ENCODE results near the gene ZDHHC8. TPM values are rescaled to one million over a fixed set of nuclear protein-coding genes. Genes with fewer than 3 reads are reported as not detected.

ZDHHC8 gene
- polyA plus RNA-seq, 1 donor (not counting 4 experiments of a cell fraction or from before 2014, with no cell fraction given), result 16.0 TPM

- H3K27ac ChIP-seq (ENCODE audit: control insufficient read depth, insufficient read depth, low read length), result no peak overlapping the region
- FAIRE-seq (no peak), DNase-seq (ENCODE audit: low read depth, low spot score) (no peak)
- no peak overlapping the region for H3K9ac ChIP-seq (ENCODE audit: control insufficient read depth, extremely low read depth, insufficient read depth, low read length)
- no peak overlapping the region for H3K4me3 ChIP-seq (ENCODE audit: control insufficient read depth in 2 of 3, extremely low read depth in 1 of 3, insufficient read depth in 2 of 3, low read depth in 1 of 3, low read length in 3 of 3)
- no peak overlapping the region for H2AFZ ChIP-seq (ENCODE audit: control insufficient read depth, low read length)
- H3K79me2 ChIP-seq (ENCODE audit: control insufficient read depth, insufficient read depth, low read length), result peaks cover 29% of the 10 kb centered on the region
- TF ChIP-seq CTCF (optimal IDR thresholded peaks at IDR 0.05 in 1 of 3, IDR thresholded peaks at IDR 0.05 in 1 of 3, conservative IDR thresholded peaks at IDR 0.05 in 1 of 3; ENCODE audit: extremely low read depth in 1 of 3, insufficient read depth in 2 of 3, low read length in 3 of 3), result no peak
- TF ChIP-seq EZH2 (IDR thresholded peaks at IDR 0.05; ENCODE audit: low read length), result no peak
- H3K9me3 ChIP-seq (ENCODE audit: control insufficient read depth, low read depth, low read length), result no peaks in the 10 kb centered on the region
- dilution Hi-C loops (cut with MboI; ENCODE audit: extremely low pct_ligation_motif_present, low sequenced_read_pairs), result no loop called here
- peaks cover 9 to 28% of the 10 kb centered on the region in 2 experiments for H3K36me3 ChIP-seq (ENCODE audit: control insufficient read depth in 2 of 2, extremely low read depth in 1 of 2, insufficient read depth in 2 of 2, low read length in 2 of 2)
- H3K27me3 ChIP-seq (ENCODE audit: control insufficient read depth, extremely low read depth, insufficient read depth, low read length), result no peaks in the 10 kb centered on the region
- peaks cover 3% of the 10 kb centered on the region for H3K4me1 ChIP-seq (ENCODE audit: control insufficient read depth, extremely low read depth, insufficient read depth, low read length)
- no peak overlapping the region for H3K4me2 ChIP-seq (ENCODE audit: control insufficient read depth, extremely low read depth, insufficient read depth, low read depth, low read length)
- peaks cover 17% of the 10 kb centered on the region for H4K20me1 ChIP-seq (ENCODE audit: control insufficient read depth, extremely low read depth, insufficient read depth, low read length)
- H3K9me1 ChIP-seq (ENCODE audit: control insufficient read depth, extremely low read depth, insufficient read depth, low read length), result no peaks in the 10 kb centered on the region
These were observed 9.8 kb downstream of the ZDHHC8 start for GRCh38 chr22:20141186-20142077.

- no peak overlapping the region for H3K9ac ChIP-seq (ENCODE audit: control insufficient read depth, extremely low read depth, insufficient read depth, low read length)
- dilution Hi-C loops (cut with MboI; ENCODE audit: extremely low pct_ligation_motif_present, low sequenced_read_pairs), result no loop called here
- FAIRE-seq, result no peak
These were observed 11.4 kb downstream of the ZDHHC8 start for GRCh38 chr22:20142711-20143621.

More at GRCh38 chr22:20142711-20143621, 11.4 kb downstream of the ZDHHC8 start:
- peaks cover 15% of the 10 kb centered on the region for H3K79me2 ChIP-seq (ENCODE audit: control insufficient read depth, insufficient read depth, low read length)
- H3K36me3 ChIP-seq (ENCODE audit: control insufficient read depth in 2 of 2, extremely low read depth in 1 of 2, insufficient read depth in 2 of 2, low read length in 2 of 2), result peaks cover 9 to 27% of the 10 kb centered on the region in 2 experiments
- H3K27me3 ChIP-seq (ENCODE audit: control insufficient read depth, extremely low read depth, insufficient read depth, low read length), result no peaks in the 10 kb centered on the region
- H2AFZ ChIP-seq (ENCODE audit: control insufficient read depth, low read length), result no peak overlapping the region
- H3K4me2 ChIP-seq (ENCODE audit: control insufficient read depth, extremely low read depth, insufficient read depth, low read depth, low read length), result no peak overlapping the region
- H3K4me1 ChIP-seq (ENCODE audit: control insufficient read depth, extremely low read depth, insufficient read depth, low read length), result no peaks in the 10 kb centered on the region
- H3K4me3 ChIP-seq (ENCODE audit: control insufficient read depth in 2 of 3, extremely low read depth in 1 of 3, insufficient read depth in 2 of 3, low read depth in 1 of 3, low read length in 3 of 3), result no peak overlapping the region
- H3K9me1 ChIP-seq (ENCODE audit: control insufficient read depth, extremely low read depth, insufficient read depth, low read length), result no peaks in the 10 kb centered on the region
- TF ChIP-seq EZH2 (IDR thresholded peaks at IDR 0.05; ENCODE audit: low read length) (no peak), CTCF (optimal IDR thresholded peaks at IDR 0.05 in 1 of 3, IDR thresholded peaks at IDR 0.05 in 1 of 3, conservative IDR thresholded peaks at IDR 0.05 in 1 of 3; ENCODE audit: extremely low read depth in 1 of 3, insufficient read depth in 2 of 3, low read length in 3 of 3) (no peak)
- no peak for DNase-seq (ENCODE audit: low read depth, low spot score)
- no peaks in the 10 kb centered on the region for H3K9me3 ChIP-seq (ENCODE audit: control insufficient read depth, low read depth, low read length)
- H4K20me1 ChIP-seq (ENCODE audit: control insufficient read depth, extremely low read depth, insufficient read depth, low read length), result peaks cover 5% of the 10 kb centered on the region
- H3K27ac ChIP-seq (ENCODE audit: control insufficient read depth, insufficient read depth, low read length), result no peak overlapping the region
